Stimulated activated CD8-positive, alpha-beta memory T cell treated with anti-CD3 and anti-CD28 coated beads, Interleukin-15, amount 100 ng/mL, for 48 hours (primary cell): ENCODE data around the gene WDR6.
"Not testable (repeated sequence)": the region's sequence is repeated elsewhere in the genome, so short reads cannot be mapped to it uniquely, and the experiment has no call there.

Experiments
- DNase-seq, 2 donors: peaks; one replicate each; pipeline ENCODE4 v3.0.0-alpha.2; 2020; ENCODE audit warnings: low read depth in 2 of 2

Gene WDR6

DNA sequence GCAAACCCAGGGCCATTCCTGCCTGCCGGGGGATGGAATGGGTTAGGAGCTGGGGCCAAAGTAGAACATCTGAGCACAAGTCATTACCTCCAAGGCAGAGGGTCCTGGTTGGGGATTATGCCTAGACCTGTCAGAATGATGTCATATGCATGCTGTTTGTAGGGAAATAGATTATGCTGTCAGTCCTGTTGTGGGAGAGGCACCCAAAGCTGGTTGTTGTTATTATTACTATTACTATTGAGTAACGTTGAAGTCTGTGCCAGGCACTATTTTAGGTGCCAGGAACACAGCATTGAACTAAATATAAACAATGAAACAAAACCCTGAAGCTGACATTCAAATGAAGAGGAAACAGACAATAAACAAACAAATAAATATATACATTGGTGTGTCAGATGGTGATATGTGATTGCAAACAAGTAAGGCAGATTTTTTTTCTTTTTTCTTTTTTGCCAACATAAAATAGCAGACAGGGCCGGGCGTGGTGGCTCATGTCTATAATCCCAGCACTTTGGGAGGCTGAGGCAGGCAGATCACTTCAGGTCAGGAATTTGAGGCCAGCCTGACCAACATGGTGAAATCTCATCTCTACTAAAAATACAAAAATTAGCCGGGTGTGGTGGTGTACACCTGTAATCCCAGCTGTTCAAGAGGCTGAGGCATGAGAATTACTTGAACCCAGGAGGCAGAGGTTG, 15.2 kb upstream of the WDR6 start:
- DNase-seq, result no peak

DNA sequence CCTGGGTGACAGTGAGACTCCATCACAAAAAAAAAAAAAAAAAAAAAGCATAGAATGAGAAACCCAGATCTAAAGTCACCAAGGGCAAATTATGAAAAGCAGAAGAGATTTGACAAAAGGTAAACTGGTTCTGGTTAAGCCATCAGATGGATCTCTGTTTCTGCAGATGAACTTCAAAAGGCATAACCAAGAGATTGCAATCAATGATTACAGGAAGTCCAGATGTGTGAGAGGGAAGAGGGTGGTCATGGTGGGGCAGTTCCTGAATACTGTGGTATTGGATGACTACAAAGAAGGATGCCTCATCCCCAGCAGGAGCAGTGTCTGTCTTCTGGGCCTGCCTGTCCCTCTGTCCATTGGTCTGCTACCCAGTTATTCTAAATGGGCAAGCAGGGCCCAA, 13.4 kb upstream of the WDR6 start:
- no peak for DNase-seq

DNA sequence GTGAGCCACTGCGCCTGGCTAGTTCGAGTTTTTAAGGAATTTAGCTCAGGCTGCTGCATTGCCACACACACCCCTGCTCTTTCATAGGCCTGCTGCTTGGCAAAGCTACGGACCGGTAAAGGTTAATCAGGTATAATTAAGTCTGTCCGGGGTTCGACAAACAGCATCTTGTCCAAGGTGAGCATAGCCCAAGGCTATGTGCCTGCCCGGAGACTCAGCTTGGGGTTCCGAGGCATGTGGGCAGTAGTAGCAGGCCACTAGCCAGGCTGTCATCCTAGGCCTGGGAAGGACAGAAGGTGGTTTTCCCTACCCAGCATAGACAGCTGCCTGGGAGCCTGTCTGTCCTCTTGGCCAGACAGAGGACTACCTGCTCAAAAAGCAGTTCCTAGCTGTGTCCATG, 10.6 kb upstream of the WDR6 start:
- no peak for DNase-seq

DNA sequence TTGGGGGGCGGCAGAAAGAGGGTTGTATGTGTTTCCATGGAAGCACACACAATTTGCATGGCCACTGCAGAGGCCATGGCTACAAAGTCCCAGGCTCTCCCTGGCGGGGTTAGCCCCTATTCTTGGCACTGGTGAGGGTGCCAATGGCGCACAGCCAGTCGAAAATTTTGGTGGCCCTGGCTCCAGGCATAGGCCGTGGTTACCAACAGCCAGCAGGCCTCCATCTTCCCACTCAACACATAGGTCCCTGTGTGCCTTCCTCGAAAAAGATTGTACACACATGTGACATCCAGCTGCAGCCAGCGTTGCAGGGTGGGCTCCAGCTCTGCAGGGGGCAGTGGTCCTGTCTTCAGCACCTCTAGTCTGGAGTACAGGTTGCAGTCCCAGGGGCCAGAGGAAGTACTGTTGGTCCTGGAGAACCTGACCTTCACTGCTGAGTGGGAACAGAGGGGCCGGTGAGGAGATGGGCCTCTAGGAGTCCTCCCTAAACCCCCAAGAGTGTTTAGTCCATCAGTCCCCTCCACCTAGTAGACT, 10.0 kb upstream of the WDR6 start:
- no peak for DNase-seq

DNA sequence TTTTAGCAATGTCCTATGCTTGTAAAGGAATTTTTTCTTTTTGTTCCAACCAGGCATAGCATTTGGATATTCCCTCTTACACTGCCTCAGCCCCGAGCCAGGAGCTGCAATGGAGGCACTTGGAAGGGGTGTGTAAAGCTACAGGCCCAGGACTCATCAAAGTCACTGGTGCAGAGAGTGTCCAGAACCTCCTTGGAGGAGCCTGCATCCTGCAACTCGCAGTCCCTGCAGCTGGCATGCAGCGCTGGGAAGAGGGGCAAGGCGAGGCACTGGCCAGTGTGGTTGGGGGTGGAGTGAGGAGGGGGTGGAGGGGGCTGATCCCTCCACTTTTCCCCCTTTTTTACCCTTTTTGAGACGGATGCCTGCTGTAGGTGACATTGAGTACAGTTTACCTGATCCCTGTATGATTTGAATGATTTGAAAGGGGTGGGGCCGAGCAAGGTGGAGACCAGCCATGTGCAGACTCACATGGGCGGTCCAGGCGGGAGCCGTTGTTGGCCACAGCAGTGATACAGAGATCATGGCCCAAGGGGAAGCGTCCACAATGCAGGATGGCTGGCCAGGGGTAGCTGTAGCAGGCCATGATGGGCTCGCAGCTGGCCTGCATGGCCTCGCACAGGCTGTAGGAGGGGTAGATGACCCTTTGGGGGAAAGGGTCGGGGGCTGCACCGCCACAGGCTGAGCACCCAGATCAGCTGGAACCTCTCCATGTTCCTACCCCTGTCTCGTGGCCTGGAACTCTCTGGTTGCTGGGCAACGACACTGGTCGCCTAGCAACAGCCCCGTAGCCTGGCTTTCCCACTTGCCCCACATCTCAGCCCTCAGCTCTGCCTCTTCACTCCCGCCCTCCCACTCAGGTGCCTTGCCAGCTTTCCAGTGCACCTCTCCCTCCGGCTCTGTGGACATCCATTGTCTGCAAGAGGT, 9.2 kb upstream of the WDR6 start:
- DNase-seq, result no peak

DNA sequence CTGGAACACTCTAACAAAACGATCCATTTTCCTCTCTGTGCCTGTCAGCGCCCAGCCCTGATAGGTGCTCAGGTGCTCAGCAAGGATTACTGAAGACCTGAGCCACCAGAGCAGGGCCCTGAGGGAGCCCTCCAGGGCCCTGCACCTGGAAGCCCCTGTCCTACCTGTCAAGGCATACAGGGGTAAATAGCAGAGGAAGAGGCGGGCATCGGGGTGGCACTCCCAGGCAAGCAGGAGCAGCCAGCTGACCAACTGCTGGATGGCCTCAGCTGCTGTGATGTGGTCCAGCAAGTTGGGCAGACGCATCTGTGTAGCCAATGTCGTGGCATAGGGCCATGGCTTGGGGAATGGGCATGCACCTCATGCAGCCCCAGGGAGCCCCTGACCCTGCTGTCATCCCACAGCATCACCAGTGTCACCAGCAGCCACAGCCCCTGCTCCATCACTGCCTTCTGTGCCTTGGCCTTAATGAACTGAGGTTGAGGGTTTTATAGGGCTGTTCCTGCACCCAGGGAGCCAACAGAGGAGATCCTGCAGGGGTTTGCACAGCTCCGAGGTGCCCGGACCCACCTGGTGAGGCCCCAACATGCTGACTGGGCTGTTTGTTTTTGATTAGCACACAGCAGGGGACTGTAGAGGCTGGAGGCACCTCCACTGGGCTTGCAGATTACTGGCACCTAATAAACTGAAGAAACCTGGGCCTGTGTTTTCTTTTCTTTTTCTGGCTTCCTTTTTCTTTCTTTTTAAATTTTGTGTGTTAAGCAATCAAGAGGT, 7.9 kb upstream of the WDR6 start:
- DNase-seq, result no peak

DNA sequence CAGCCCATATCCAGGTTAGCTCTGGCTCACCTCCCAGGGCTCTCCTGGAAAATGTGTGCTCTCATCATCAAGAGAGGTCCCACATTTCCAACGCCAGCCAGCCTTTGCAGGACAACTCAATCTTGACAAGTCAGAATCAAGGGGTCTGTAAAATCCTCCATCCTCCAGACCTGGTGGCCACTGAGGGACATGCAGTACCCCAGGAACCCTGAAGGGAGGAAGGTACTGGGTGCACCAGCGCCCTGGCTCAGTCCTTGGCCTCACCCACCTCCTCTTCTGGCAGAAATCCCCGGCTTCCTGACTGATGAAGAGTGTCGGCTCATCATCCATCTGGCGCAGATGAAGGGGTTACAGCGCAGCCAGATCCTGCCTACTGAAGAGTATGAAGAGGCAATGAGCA, 6.0 kb upstream of the WDR6 start:
- no peak for DNase-seq

DNA sequence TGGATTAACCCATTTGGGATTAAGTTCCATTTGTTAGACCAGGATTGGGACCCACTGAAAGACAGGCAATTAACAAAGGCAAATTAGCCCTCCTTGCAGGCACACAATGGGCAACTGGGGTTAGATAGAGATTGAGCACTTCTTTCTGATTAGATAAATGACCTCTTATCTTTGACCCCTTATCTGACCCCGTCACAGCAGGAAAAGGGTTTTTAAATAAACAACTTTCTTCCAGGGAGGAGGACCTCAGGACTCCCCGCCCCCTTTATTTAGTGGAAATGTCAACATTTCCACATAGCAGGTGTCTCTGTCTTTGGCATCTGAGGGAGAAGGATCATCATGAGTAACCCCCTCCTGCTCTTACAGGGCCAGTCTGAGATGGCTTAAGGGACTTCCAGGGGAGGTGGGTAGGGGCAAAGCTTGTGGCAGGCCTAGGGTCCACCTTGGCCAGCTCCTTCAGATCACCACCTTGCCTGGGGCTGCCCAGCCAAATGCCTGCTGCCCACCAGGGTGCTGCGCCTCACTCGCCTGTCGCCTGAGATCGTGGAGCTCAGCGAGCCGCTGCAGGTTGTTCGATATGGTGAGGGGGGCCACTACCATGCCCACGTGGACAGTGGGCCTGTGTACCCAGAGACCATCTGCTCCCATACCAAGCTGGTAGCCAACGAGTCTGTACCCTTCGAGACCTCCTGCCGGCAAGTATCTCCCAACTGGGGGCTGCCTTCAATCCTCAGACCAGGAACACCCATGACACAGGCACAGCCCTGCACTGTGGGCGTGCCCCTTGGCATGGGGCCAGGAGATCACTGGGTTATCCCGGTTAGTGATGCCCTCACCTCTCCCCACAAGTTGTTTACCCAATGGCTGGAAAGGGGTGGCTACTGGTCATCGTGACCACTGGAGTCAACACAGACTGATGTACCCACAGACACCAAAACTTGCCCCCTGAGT, 2.6 kb upstream of the WDR6 start:
- no peak for DNase-seq

DNA sequence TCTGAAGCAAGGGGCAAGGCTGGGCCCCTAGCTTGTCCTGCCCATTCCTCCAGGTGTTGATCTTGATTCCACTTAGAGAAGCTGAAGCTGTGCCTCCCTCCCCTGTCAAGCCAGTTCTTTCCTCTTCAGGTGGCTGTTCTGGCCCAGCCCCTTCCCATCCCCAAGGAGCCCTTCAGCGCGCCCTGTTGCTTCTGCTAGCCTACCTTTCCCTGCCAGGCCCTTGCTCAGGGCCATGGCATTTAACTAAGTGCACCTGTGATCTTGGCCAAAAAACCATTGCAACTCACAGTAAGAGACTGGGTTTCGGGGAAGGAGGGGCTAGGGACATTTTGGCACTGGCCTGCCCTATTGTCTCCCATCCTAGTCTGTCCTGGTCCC, 1.9 kb upstream of the WDR6 start:
- DNase-seq, result no peak

DNA sequence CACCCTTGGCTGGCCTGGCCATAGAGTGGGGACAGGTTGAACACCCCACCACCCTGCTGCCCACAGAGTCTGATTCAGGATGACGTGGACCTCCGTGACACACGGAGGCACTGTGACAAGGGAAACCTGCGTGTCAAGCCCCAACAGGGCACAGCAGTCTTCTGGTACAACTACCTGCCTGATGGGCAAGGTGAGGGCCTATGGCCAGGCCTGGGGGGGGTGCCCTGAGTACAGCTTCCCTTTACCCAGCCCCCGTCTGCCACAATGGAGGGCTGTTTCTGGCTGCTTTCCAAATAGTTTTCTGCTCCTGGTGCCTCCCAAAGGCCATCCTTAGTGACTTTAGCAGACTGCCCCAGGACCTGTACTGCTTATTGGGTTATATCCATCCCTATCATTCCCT, 1.2 kb upstream of the WDR6 start:
- DNase-seq, result no peak

DNA sequence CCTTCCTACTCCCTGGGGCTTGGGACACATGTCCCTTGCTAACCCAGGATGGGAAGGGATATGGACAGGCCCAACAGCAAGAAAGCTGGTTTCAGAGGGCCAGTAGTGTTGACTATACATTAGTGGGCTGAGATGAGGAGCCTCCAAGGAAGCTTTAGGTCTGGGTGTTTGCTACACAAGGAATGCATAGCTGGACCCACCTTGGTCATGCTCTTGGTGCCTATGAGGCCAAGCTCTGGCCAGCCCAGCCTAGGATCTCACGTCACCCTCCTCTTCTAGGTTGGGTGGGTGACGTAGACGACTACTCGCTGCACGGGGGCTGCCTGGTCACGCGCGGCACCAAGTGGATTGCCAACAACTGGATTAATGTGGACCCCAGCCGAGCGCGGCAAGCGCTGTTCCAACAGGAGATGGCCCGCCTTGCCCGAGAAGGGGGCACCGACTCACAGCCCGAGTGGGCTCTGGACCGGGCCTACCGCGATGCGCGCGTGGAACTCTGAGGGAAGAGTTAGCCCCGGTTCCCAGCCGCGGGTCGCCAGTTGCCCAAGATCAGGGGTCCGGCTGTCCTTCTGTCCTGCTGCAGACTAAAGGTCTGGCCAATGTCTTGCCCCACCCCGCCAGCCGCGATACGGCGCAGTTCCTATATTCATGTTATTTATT, 653 bp upstream of the WDR6 start:
- no peak for DNase-seq

DNA sequence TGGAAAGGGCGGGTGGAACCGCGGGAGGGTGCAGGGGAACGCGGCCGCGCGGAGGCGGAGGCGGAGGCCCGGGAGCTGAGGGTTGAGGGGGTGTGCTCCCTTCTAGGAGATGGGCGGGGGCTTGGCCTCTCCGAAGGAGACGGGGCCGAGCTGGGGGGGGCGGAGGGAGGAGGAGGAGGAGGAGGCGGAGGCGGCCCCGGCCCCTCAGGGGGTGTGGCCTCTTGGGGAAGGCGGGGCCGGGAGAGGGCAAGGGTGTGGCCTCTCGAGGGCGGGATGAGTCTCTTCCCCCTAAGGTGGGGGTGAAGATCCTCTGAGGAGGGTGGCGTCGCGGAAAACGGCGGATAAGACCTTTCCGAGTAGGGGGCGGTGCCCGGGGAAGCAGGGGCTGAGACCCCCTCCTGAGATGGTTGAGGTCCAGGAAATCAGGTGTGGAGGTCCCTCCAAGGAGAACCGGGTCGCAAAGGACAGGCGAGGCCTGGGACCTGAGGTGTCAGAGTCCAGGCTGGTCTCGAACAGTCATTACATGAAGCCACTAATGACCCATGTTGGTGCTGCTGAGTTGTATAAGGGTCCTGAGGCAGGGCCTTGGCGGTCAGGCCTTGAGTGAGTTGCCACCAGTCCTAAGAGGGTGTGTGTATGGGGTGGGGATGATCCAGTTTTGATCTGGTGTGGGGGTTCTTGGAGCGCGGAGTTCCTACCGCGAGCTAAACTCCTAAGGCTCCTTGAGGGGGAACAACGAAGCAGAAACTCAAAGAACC, 759 bp downstream of the WDR6 start:
- peak; percentile 78 to 80 for DNase-seq

DNA sequence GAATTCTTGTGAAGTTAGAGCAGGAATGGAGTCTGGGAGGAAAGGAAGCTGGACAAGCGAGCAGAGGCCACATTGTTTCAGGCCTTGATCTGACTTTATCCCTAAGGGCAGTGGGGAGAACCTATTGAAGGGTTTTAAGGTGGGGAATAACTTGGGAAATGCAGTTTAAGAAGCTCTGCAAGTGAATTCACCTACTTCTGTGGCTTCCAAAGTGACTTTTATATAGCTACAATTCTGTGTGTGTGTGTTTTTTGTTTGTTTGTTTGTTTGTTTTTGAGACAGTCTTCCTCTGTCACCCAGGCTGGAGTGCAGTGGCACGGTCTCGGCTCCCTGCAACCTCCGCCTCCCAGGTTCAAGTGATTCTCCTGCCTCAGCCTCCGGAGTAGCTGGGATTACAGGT, 1.4 kb downstream of the WDR6 start:
- not testable (repeated sequence) for DNase-seq

DNA sequence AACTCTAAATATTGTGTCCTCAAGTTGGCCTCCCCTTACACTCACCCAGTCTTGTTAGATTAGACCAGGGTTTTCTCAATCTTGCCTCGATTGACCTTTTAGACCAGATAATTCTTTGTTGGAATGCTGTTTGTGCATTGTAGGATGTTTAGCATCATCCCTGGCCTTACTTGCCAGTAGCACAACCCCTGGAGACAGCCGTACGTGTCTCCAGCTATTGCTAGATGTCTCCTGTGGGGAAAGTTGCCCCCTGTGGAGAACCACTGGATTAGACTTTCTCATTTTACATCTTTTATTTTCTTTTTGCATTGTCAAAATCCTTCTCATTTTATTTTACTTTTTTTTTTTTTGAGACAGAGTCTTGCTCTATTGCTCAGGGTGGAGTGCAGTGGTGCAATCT, 2.2 kb downstream of the WDR6 start:
- DNase-seq, result no peak

DNA sequence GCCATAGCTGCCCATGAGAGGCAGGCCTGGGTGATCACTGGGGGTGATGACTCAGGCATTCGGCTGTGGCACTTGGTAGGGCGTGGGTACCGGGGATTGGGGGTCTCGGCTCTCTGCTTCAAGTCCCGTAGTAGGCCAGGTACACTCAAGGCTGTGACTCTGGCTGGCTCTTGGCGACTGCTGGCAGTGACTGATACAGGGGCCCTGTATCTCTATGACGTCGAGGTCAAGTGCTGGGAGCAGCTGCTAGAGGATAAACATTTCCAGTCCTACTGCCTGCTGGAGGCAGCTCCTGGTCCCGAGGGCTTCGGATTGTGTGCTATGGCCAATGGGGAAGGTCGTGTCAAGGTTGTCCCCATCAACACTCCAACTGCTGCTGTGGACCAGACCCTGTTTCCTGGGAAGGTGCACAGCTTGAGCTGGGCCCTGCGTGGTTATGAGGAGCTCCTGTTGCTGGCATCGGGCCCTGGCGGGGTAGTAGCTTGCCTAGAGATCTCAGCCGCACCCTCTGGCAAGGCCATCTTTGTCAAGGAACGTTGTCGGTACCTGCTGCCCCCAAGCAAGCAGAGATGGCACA, 5.3 kb downstream of the WDR6 start:
- no peak for DNase-seq

DNA sequence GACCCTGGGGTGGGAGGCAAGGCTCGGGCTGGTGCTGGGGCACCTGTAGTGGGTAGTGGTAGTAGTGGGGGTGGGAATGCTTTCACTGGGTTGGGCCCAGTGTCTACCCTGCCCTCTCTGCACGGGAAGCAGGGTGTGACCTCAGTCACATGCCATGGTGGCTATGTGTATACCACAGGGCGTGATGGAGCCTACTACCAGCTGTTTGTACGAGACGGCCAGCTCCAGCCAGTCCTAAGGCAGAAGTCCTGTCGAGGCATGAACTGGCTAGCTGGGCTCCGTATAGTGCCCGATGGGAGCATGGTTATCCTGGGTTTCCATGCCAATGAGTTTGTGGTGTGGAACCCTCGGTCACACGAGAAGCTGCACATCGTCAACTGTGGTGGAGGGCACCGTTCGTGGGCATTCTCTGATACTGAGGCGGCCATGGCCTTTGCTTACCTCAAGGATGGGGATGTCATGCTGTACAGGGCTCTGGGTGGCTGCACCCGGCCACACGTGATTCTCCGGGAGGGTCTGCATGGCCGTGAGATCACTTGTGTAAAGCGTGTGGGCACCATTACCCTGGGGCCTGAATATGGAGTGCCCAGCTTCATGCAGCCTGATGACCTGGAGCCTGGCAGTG, 6.0 kb downstream of the WDR6 start:
- no peak for DNase-seq

DNA sequence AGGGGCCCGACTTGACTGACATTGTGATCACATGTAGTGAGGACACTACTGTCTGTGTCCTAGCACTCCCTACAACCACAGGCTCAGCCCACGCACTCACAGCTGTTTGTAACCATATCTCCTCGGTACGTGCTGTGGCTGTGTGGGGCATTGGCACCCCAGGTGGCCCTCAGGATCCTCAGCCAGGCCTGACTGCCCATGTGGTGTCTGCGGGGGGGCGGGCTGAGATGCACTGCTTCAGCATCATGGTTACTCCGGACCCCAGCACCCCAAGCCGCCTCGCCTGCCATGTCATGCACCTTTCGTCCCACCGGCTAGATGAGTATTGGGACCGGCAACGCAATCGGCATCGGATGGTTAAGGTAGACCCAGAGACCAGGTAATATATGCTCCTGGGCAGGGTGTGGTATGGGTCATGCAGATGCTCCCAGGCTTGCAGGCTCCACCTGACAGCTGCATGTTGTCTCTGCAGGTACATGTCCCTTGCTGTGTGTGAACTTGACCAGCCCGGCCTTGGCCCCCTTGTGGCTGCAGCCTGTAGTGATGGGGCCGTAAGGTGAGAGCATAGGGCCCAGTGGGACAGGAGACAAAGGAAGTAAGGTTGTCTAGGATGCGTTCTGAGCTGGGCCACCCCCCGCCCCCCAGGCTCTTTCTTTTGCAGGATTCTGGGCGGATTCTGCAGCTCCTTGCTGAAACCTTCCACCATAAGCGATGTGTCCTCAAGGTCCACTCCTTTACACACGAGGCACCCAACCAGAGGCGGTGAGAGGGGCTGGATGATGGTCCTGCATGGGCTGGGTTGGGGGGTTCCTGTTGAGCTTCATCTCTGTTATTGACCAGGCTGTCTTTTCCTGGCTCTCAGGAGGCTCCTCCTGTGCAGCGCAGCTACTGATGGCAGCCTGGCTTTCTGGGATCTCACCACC, 6.8 kb downstream of the WDR6 start:
- DNase-seq, result no peak

DNA sequence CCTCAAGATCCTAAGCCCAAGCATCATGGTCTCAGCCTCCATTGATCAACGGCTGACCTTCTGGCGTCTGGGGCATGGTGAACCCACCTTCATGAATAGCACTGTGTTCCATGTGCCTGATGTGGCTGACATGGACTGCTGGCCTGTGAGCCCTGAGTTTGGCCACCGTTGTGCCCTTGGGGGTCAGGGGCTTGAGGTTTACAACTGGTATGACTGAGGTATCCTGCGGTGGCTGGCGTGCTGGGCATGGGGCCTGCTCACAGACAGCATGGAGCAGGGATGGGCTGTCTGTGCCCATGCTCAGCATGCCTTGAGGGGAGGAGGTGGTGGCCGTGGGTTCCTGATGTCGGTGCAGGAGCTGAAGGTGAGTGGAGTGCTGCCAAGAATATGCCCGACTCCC, 7.9 kb downstream of the WDR6 start:
- DNase-seq, result no peak
